Stimulated activated naive CD4-positive, alpha-beta T cell treated with Interleukin-2 at 50 U/mL for 16 hours (primary cell): Measurements from ENCODE around the gene CKM.
"Not testable (repeated sequence)": the region's sequence is repeated elsewhere in the genome, so short reads cannot be mapped to it uniquely, and the experiment has no call there.

Experiments used
- DNase-seq: peaks from one replicate; lab custom pipeline; 2025; lab: John Stamatoyannopoulos, UW

Gene CKM

DNA sequence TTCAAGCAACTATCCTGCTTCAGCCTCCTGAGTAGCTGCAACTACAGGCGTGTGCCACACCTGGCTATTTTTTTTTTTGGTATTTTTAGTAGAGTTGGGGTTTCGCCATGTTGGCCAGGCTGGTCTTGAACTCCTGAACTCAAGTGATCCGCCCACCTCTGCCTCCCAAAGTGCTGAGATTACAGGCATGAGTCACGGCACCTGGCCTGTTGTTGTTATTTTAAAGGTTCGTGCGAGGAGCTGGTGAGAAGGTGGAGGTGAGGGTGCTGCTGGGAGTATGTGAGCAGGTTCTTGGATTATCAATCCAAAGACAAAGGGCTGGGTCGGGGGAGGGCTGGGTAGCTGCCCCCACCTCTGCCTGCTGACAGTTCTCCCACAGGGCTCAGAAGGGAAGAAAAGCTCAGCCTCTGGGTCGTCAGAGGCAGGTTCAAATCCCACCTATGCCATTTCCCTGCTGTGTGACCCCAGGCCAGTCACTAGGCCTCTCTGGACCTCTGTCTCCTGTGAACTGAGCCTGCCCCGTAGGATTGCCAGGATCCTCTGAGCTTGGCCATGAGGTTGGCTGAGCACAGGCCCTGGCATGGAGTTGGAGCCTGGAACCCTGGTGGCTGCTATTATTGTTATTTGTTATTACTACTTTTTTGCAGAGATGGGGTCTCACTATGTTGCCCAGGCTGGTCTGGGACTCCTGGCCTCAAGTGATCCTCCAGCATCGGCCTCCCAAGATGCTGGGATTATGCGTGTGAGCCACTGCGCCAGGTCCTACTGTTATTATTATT, 1.5 kb downstream of the CKM start:
- no peak for DNase-seq

DNA sequence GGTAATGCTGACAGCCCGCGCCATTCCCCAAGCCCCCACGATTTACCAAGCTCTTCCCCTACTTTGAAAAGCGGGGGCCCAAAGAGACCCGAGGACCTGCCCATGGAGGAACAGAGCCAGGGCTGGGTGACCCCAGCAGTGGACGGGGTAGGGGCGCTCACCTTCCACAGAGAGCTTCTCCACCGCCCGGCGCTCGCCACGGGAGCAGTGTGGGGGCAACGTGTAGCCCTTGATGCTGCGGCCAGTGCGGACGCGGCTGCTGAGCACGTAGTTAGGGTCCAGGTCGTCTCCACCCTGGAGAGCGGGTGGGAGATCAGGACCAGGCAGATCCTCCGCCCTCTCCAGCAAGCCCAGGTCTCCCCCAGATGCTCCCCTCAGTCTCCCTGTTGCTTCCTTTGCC, 7.4 kb downstream of the CKM start:
- DNase-seq, result no peak

DNA sequence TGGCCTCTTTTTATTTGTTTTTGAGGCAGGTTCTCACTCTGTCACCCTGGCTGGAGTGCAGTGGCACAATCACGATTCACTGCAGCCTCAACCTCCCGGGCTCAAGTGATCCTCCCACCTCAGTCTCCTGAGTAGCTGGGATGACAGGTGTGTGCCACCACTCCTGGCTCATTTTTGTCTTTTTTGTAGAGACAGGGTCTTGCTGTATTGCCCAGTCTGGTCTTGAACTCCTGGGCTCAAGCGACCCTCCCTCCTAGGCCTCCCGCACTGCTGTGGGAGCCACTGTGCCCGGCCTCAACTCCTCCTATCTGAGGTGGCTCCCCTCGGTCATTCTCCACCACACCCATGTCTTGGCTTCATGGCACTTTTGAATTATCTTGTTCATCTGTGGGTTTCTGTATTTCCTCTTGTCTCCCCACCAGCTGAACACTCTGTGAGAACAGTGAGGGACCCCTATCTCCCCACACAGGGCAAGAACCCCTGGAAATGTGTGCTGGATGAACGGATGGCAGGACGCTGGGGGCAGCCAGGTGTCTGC, 7.9 kb downstream of the CKM start:
- no peak for DNase-seq

DNA sequence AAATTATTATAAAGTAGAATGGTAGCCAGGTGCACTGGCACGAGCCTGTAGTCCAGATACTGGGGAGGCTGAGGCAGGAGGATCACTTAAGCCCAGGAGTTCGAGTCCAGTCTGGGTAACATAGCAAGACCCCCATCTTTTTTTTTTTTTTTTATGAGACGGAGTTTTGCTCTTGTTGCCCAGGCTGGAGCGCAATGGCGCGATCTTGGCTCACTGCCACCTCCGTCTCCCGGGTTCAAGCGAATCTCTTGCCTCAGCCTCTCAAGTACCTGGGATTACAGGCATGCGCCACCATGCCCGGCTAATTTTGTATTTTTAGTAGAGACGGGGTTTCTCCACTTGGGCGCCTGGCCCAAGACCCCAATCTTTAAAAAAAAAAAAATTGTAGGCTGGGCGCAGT, 10.4 kb downstream of the CKM start:
- DNase-seq, result not testable (repeated sequence)

DNA sequence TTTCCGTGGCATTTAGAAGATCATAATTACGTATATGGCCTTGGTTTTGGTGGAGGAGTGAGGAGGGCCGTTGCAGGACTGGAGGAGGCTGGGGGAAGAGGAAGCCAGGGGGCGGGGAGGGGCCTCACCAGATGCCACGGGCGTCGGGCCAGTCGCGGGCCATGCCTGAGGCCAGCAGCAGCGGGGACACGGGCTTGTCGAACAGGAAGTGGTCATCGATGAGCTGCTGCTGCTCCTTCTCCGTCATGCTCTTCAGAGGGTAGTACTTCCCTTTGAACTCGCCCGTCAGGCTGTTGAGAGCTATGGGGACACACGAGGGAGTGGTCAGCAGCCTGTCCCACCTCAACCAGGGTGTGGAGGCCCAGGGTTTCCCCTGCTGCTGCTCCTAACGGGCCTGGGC, 11.1 kb downstream of the CKM start:
- DNase-seq, result no peak

DNA sequence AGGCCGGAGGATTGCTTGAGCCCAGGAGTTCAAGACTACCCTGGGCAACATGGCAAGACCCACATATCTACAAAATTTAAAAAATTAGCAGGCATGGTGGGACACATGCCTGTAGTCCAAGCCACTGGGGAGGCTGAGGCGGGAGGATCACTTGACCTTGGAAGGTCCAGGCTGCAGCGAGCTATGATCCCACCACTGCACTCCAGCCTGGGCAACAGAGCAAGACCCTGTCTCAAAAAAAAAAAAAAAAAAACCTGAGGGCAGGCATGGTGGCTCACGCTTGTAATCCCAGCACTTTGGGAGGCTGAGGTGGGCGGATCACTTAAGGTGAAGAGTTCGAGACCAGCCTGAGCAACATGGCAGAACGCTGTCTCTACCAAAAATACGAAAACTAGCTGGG, 13.4 kb downstream of the CKM start:
- DNase-seq, result not testable (repeated sequence)

DNA sequence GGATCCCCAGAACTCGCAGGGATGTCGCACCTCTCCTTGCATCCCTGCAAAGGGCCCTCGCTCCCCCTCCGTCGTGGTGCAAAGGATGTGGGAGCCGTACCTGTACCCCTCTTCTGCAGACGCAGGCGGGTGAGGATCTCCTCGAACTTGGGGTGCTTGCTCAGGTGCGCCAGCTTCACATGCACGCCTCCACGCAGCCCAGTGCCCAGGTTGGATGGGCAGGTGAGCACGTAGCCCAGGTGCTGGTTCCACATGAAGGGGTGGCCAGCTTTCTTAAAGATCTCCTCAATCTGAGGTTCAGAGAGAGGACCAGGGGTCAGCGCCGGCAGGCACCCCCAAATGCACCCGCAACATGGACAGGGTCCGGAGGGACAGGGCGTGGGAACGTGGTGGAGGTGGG, 15.3 kb downstream of the CKM start:
- DNase-seq, result no peak

DNA sequence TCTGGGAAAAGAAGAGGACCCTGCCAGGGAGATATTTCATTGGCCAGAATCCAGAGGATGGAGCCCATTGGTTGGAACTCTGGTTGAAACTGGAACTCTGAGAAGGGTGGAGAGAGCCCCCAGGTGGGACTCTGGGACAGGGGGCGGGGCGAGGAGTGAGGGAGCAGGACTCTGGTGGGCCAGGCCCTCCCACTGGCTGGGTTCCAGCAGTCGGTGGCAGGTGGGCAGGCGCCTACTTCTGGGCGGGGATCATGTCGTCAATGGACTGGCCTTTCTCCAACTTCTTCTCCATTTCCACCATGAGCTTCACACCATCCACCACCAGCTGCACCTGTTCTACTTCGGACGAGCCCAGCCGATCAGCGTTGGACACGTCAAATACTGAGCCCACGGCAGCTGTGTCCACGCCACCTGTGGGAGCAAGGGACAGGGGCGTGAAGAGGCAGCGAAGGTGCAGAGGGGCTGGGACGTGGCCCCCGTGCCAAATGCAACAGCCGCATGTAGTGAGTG, 16.1 kb downstream of the CKM start:
- DNase-seq, result no peak

DNA sequence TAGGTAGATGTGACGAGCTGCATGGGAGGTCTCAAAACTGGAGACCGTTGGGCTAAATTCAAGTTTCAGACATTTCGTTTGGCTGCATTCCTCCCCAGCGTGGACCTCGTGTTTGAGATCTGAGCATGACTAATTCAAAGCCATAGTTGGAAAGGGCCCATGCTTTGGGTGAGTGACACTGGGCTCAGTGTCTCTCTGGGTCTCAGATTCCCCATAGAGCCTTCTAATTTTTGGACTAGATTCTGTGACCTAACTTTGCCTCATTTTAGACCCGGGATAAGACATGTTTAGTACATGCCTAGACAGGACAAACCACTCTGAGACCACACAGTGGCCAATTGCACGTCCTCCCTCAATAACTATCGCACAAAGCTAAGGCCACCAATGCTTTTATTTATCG, 16.6 kb downstream of the CKM start:
- DNase-seq, result no peak

DNA sequence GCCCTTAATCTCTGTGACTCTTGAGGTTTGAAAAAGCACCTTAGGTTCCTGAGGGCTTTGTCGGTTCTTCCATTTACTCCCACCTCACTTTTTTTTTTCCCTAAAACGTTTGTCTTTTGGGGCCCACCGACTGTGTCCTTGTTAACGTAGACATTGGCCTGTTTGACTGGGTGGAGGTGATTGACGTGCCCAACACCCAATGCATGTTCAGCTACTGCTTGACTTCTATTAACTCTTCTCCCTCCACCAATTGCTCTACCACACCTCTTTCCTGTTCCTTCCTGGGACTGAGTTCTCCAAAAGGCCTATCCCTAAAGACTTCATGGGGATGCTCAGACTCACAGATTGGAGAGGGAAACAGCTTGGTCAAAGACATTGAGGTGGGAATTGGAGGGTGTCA, 17.3 kb downstream of the CKM start:
- DNase-seq, result no peak

DNA sequence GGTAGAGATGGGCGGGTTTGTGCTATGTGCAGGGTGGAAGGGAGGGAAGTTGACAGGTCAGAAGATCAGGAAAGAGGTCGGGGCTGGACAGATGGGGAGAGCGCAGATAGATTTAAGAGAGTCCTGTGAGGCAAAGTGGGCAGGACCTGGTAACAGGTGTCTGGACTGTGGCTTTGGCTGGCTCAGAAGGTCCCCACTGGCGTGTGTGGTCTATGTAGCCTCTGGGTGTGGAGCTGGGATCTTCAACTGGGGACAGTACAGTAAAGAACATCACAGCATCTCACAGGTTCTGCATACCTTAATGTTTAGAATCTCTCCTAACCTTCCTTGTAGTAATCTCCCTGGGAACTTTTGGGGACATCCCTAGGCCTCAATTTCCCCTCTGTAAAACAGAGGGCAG, 17.7 kb downstream of the CKM start:
- no peak for DNase-seq

DNA sequence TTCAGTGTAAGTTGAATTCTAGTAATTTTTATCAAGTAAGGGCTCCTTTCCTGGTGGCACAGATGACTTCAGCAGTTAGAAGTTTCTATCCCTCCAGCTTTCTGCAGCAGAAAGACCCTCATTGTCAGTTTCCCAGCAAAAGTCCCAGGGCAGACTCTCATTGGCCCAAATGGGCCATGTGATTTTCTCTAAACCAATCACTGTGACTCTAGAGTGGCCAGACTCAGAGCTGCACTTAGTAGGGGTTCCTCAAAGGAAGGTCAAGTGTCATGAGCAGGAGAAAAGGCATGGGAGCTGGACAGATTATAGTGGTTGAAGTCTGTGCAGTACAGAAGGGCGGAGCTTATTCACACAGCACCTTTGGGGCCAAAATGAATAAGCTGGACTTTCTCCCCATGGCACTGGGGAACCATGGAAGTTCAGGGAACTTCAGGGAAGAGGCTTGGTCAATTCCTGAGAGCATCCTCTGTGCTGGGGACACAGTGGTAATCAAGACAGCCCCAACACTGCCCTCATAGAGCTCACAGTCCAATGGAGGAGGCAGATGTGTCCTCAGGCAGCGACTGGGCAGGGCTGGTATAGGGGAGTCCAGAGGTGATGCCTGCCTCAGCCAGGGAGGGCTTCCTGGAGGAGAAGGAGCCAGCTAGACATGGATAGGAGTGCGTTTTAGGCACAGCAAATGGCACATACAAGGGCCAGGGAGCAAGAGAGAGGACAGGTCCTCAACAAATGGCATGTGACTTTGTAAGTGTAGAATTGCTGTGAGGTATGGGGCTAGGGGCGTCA, 18.3 kb downstream of the CKM start:
- DNase-seq, result no peak

DNA sequence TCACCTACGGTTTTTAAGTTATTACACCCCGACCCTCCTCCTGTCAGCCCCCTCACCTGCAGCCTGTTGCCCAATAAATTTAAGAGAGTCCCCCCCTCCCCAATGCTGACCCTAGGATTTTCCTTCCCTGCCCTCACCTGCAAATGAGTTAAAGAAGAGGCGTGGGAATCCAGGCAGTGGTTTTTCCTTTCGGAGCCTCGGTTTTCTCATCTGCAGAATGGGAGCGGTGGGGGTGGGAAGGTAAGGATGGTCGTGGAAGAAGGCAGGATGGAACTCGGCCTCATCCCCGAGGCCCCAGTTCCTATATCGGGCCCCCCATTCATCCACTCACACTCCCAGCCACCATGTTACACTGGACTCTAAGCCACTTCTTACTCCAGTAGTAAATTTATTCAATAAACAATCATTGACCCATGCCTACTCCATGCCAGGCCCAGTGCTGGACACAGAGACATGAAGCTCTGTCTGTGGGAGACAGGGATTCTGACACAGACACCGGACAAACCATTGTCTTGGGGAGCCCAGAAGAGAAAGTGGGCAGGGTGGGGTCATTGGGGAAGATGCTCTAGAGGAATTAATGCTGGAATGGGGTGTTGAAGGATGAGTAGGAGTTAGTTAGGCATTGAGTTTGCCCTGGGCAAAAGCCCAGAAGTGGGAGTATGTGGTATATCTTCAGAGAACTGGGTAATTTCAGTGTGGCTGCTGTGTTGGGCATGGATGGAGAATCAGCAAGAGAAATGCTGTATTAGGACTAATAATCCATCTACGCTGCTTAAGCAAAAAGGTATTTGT, 19.2 kb downstream of the CKM start:
- no peak for DNase-seq

DNA sequence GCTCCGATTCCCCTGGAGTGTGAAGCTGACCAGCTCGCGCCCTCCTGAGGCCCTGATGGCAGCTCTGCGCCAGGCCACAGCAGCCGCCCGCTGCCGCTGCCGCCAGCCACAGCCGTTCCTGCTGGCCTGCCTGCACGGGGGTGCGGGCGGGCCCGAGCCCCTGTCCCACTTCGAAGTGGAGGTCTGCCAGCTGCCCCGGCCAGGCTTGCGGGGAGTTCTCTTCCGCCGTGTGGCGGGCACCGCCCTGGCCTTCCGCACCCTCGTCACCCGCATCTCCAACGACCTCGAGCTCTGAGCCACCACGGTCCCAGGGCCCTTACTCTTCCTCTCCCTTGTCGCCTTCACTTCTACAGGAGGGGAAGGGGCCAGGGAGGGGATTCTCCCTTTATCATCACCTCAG, 20.3 kb downstream of the CKM start:
- DNase-seq, result no peak

DNA sequence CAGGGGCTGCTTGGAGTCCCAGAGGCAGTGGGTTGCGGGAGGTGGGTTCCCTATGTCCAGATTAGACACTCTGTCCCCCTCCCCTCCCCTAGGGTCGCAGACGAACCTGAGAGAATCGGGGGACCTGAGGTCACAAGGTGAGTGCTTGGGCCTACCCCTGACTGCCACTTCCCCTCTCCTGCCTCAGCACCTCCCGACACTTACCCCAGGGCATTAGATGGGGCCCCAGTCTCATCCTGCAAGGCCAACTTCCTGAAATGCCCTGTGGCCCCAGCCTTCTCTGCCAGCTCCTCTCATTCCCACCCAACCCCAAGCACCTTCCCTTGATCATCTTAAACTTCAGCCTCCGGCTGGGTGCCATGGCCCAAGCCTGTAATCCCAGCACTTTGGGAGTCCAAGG, 23.0 kb downstream of the CKM start:
- no peak for DNase-seq

DNA sequence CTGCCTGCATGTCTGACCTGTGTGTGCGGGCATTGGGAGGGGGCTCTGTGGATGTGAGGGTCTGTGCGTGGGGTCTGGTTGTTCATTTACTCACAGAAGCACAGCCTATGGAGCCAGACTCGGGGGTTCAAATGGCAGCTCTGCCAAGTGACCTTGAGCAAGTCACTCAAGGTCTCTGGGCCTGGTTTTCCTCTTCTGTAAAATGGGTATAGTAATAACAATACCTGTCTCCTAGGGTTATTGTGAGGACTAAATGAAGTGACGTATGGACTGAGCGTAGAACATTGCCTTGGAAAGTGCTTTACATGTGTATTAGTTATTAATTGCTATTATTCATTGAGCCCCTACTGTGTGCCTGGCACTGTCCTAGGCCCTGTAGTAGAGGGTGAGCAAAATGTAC, 24.4 kb downstream of the CKM start:
- no peak for DNase-seq

DNA sequence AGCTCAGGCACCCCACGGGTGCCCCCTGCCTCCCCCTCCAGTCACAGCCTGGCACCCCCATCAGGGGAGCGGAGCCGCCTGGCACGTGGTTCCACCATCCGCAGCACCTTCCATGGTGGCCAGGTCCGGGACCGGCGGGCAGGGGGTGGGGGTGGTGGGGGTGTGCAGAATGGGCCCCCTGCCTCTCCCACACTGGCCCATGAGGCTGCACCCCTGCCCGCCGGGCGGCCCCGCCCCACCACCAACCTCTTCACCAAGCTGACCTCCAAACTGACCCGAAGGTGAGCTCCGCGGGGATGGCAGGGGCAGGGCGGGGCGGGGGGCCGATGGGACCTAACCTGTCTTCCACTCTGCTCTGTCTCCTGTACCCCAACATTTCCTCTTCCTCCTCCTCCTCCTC, 25.0 kb downstream of the CKM start:
- no peak for DNase-seq

DNA sequence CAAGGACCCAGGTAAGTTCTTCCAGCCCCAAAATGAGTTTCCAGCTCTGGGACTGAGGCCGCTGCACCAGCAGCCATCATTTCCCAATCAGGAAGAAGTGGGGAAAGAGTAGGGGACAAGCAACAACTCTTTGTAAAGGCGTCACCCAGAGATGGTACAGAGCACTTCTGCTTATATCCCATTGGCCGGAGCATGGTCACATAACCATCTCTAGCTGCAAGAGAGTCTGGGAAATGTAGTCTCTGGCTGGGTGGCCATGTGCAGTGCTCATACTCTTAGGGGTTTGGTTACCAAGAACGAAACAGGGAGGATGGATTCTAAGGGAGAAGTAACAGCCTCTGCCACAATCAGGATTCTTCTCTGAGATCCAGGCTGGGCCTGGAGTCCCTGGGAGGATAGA, 26.3 kb downstream of the CKM start:
- DNase-seq, result no peak

DNA sequence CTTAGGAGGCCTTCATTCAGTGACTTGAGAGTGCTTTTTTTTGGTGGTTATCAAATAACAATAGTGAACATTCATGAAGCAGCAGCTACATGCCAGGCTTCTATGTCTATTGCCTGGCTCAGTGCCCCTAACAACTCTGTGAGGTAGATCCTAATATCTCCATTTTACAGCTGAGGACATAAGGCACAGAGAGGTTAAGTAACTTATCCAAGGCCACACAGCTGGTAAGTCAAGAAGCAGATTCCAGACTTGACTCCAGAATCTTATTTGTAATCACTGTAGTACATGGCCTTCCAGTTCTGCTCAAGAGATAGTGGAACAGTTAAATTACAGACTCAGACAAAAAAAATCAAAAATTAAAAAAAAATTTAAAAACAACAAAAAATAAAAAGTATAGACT, 26.8 kb downstream of the CKM start:
- no peak for DNase-seq

DNA sequence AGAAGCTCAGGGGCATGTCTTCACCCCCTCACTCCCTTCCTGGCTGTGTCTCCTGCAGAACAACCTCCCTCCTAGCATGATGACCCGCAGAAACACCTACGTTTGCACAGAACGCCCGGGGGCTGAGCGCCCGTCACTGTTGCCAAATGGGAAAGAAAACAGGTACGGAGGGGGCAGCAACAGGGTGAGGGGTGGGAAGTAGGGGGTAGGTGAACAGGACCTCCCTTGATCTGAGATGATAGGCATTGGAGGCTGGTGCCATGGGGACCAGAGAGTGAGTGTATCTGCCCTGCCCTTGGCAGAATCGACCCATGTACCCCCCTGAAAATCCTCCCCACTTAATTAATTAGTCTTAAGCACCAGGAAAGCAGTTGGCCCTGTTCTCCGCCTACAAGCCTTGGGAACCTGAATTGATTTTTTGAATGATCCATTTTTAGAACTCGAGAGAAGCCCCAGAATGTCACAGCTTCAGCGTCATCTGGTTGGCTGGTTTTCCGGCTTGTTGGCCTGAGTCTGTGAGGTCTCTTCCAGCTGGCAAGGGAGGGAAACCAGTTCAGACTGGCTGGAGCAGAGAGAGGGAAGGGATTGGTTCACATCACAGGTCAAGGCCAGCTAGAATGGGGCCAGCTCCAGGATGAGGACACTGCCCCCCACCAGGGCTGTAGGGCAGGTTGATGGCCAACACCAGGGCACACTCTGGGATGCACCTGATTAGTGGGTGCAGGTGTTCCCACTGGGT, 28.2 kb downstream of the CKM start:
- no peak for DNase-seq

DNA sequence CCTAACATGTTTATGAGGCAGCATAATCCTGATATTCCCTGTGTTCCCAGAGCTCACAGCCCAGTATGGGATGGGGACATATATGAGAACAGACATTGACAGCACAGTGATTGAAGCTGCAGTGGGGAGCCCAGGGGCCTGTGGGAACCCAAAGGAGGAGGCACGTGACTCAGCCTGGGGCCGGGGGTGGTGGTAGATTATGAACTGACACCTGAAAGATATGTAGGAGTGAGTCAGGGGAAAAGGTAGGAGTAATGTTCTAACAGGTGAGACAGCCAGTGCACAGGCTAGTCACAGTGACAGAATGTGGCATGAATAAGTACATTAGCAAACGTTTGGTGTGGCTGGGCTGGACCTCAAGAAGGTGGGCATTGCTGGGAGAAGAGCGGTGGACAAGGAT, 29.0 kb downstream of the CKM start:
- DNase-seq, result peak; percentile 8

DNA sequence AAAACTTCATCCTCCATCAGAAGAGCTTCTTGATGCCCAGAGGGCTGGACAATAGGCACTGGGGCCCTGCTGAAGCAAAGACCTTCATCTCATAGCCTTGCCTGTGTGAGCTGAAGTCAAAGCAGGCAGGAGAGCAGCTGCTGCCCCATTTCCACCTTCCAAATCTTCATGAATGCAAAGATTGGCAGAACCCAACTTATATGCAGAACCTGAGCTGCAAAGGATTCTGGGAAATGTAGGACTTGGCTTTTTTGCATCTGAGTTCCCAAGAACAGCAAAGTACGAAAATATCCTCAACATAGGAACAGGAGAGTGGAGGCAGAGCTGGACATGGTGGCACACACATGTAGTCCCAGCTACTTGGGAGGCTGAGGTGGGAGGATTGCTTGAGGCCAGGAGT, 30.8 kb downstream of the CKM start:
- no peak for DNase-seq
